Measurements from ENCODE around the gene PTRH1. TPM values are rescaled to one million over a fixed set of nuclear protein-coding genes. Genes with fewer than 3 reads are reported as not detected.
A peak's percentile ranks its signal among the peaks of the same experiment; 100 is the strongest.

Gene PTRH1
- total RNA-seq, 2 donors from 2014 or later = 6.5 to 13.5 TPM

DNA sequence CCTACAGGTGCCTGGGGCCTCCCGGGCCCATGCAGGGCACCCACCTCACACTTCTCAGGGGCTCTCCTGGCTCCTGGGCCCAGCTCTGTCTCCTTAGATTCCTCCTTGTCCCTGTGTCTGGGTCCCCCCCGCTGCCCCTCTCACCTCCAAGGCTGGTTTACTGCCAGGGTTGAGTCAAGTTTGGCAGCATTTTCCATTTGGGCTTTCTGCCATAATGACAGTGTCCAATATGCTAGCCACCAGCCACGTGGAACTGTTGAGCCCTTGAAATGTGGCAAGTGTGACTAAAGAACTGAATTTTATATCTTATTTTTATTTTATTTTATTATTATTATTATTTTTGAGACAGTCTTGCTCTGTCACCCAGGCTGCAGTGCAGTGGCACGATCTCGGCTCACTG, 2.3 kb upstream of the PTRH1 start:
- Mint-ChIP-seq H3K9me3 (no peaks in the 10 kb centered on the region), H3K4me1 (peaks cover 17% of the 10 kb centered on the region), H3K27ac (no peak overlapping the region), H3K36me3 (ENCODE audit: low read depth) (peaks cover 6% of the 10 kb centered on the region), H3K27me3 (no peaks in the 10 kb centered on the region), H3K4me3 (no peak overlapping the region)
- ATAC-seq (replicated peaks) = no peak

DNA sequence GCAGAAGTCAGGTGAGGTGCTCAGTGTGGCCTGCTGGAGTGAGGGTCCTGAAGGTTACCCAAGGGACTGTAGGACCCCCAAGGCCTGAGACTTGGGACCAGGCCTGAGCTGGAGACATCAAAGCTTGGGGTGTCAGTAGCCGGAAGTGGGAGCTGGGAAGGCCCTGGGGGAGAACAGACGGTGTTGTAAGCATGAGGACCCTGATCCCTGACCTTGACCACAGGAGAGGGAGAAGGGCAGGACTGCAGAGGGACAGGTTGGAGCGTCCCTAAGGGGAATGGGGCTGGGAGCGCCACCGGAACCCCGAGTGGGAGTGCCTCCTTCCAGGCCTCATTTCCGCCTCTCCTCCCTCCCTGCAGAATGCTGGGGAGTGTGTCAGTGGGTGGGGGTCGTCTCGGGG, 949 bp upstream of the PTRH1 start:
- Mint-ChIP-seq H3K9me3 (no peaks in the 10 kb centered on the region), H3K36me3 (ENCODE audit: low read depth) (peaks cover 6% of the 10 kb centered on the region), H3K4me3 (peak overlapping the region; percentile 96), H3K27me3 (no peaks in the 10 kb centered on the region), H3K4me1 (peaks cover 17% of the 10 kb centered on the region), H3K27ac (peak overlapping the region; percentile 95)
- ATAC-seq (replicated peaks) = no peak

DNA sequence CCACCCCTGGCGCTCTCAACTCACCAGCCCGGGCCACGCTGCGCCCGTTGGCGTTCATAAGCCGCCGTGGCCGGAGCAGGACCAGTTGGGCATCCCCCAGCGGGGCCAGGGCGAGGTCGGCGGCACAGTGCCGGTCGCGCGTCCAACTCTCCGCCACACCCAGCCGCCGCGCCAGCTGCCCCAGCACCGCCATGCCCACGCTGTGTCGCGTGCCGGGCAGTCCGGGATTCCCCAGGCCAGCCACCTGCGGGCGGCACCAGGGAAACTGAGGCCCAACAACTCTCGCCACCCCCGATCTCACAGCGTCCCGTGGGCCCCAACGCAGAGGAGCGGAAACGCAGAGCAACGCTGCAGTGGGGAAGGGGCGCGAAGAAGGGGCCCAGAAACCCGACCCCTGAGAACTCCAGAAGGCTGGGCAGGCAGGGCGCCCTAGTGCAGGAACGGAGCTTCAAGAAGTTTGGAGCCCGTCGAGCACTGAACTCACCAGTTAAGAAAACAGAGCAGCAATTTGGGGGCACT, 453 bp downstream of the PTRH1 start:
- peak; percentile 8 for ATAC-seq (replicated peaks)
- peak overlapping the region; percentile 96 for H3K4me3 Mint-ChIP-seq
- no peaks in the 10 kb centered on the region for H3K27me3 Mint-ChIP-seq
- peaks cover 6% of the 10 kb centered on the region for H3K36me3 Mint-ChIP-seq (ENCODE audit: low read depth)
- peaks cover 15% of the 10 kb centered on the region for H3K4me1 Mint-ChIP-seq
- no peaks in the 10 kb centered on the region for H3K9me3 Mint-ChIP-seq
- H3K27ac Mint-ChIP-seq = peak overlapping the region; percentile 95

DNA sequence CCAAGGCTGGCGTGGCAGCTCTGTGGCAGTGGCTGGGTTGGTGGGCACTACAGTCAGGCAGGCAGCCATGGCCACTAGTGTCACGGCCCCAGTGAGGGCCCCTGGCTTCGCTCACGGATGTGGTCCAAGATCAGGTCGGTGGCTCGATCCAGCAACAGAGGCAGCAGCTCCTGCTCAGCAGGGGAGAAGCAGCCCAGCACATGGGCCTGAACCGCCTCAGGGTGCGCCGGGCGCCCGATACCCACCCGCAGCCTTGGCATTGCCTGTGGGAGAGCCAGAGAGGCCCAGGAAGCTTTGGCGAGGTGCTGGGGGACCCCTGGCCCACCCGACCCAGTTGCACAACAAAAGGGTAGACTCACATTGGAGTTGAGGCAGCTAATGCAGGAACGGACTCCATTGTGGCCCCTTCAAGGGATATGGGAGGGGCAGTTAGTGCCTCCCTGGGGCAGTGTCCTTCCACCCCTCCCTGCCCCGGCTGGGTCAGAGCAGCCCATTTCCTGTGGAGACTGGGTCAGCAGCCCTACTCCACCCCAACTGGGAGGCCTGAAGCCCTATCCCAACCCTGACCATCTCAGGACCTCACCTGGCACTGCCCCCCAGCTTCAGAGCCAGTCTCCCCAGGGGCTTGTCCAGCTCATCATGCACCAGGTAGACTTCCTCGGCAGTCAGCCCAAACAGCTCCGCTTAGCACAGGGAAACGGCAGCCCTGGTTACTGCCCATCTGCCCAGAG, 1.3 kb downstream of the PTRH1 start:
- H3K4me1 Mint-ChIP-seq = peaks cover 10% of the 10 kb centered on the region
- no peaks in the 10 kb centered on the region for H3K9me3 Mint-ChIP-seq
- peaks cover 6% of the 10 kb centered on the region for H3K36me3 Mint-ChIP-seq (ENCODE audit: low read depth)
- no peak for ATAC-seq (replicated peaks)
- peak overlapping the region; percentile 96 for H3K4me3 Mint-ChIP-seq
- H3K27ac Mint-ChIP-seq = no peak overlapping the region
- no peaks in the 10 kb centered on the region for H3K27me3 Mint-ChIP-seq

DNA sequence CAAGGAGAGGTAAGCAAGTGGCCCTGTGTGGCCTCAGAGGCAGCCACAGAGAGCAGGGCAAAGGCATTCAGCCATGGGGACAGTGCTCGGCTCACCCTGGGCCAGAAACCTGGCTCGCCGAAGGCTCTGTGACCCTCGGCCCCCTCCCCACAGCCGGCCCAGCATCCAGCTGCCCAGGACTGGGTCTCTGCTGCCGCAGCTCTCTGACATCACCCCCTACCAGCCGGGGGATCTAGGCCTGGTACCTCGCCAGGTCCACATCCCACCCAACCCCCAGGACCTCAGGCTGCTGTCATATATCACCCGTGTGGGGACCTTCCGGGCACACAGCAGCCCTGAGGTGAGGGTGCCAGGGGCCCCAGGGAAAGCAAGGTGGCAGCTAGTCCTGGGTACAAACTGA, 2.6 kb downstream of the PTRH1 start:
- Mint-ChIP-seq H3K27ac (no peak overlapping the region), H3K9me3 (no peaks in the 10 kb centered on the region), H3K4me1 (peaks cover 10% of the 10 kb centered on the region), H3K4me3 (no peak overlapping the region), H3K36me3 (ENCODE audit: low read depth) (peaks cover 6% of the 10 kb centered on the region), H3K27me3 (no peaks in the 10 kb centered on the region)
- no peak for ATAC-seq (replicated peaks)

DNA sequence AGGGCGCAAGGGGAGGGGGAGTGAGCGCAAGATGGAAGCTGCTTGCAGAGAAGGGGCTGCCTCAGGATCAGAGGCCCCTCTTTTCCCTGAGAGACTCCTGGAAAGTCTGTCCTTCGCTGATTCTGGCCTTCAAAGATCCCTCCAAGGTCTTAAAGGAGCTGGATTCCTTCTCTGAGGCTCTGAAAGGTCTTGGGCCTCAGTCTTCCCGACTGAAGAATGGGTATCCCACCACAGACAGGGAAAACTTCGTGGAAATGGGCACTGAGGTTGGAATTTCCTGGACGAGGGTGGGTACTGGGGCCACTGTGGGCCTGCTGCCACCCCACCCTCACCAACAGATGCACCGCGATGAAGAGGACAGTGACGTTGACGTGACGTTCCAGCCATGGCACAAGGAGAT, 3.1 kb downstream of the PTRH1 start:
- H3K4me3 Mint-ChIP-seq = no peak overlapping the region
- peaks cover 6% of the 10 kb centered on the region for H3K36me3 Mint-ChIP-seq (ENCODE audit: low read depth)

DNA sequence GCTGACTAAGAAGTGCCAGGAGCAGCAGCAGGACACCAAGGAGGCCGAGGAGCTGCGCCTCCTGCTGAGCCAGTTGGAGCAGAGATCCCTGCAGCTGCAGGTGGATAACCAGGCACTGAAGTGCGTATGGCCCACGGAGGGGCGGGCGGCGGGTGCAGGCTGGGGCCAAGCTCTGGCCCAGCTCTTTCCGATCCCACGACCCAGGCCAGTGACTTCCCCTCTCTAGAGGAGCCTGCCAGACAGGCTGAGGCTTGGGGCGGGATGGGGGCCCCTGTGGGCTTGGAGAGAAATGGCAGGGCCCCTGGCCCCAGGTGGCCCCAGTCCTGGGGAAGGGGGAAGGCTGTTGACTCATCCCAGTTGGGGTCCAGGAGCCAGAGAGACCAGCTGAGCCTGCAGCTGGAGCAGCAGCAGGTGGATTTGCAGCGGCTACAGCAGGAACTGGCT, 3.6 kb downstream of the PTRH1 start:
- no peak overlapping the region for H3K4me3 Mint-ChIP-seq
- peaks cover 6% of the 10 kb centered on the region for H3K36me3 Mint-ChIP-seq (ENCODE audit: low read depth)
- H3K4me1 Mint-ChIP-seq = peaks cover 15% of the 10 kb centered on the region
- no peak for ATAC-seq (replicated peaks)
- no peaks in the 10 kb centered on the region for H3K9me3 Mint-ChIP-seq
- H3K27ac Mint-ChIP-seq = no peak overlapping the region
- no peaks in the 10 kb centered on the region for H3K27me3 Mint-ChIP-seq

More for the DNA sequence above, 3.1 kb downstream of the PTRH1 start:
- Mint-ChIP-seq H3K4me1 (peaks cover 15% of the 10 kb centered on the region), H3K27me3 (no peaks in the 10 kb centered on the region), H3K27ac (no peak overlapping the region), H3K9me3 (no peaks in the 10 kb centered on the region)
- ATAC-seq (replicated peaks) = no peak

DNA sequence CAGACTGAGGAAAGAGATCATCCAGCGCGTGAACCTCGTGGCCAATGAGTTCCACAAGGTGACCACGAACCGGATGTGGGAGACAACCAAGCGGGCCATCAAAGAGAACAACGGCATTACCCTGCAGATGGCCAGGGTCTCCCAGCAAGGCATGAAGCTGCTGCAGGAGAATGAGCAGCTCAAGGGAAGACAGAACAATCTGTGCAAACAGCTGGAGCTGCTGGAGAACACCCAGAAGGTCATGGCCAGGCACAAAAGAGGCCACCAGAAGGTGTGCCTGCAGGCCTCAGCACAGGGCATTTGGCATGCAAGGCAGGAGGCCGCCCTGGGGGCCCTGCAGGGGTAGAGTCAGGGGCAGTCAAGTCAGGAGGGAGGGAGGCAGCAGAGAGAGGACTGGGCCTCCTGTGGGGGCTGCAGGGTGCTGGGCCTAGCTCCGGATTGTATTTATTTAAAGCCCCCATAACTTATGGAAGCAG, 4.2 kb downstream of the PTRH1 start:
- H3K27ac Mint-ChIP-seq = peak overlapping the region; percentile 68
- H3K27me3 Mint-ChIP-seq = no peaks in the 10 kb centered on the region
- H3K9me3 Mint-ChIP-seq = no peaks in the 10 kb centered on the region
- ATAC-seq (replicated peaks) = no peak
- peaks cover 15% of the 10 kb centered on the region for H3K4me1 Mint-ChIP-seq
- H3K36me3 Mint-ChIP-seq (ENCODE audit: low read depth) = peaks cover 6% of the 10 kb centered on the region
- H3K4me3 Mint-ChIP-seq = no peak overlapping the region

DNA sequence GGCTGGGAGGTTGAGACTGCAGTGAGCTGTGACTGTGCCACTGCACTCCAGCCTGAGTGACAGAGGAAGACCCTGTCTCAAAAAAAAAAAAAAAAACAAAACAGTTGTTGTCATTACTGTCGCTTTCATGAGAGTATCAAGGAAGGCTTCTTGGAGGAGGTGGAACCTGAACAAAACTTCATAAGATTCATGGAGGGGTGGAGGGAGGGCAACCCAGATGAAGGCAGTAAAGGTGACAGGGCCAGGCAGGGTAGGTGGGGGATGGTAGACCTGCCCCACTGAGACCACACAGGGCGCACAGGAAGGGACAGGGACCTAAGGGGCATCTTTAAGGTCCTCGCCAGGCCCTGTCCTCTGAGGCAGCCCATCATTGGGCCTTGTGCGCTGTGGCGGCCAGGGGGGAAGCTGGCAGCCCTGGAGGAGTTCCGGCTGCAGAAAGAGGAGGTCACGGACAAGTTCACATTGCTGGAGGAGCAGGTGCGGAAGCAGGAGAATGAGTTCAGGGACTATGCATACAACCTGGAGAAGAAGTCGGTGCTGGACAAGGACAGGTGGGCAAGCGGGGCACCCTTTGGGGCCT, 5.2 kb downstream of the PTRH1 start:
- H3K27me3 Mint-ChIP-seq = no peaks in the 10 kb centered on the region
- peaks cover 1% of the 10 kb centered on the region for H3K36me3 Mint-ChIP-seq (ENCODE audit: low read depth)
- peaks cover 6% of the 10 kb centered on the region for H3K4me1 Mint-ChIP-seq
- H3K4me3 Mint-ChIP-seq = no peak overlapping the region
- H3K9me3 Mint-ChIP-seq = no peaks in the 10 kb centered on the region
- no peak overlapping the region for H3K27ac Mint-ChIP-seq
- no peak for ATAC-seq (replicated peaks)

DNA sequence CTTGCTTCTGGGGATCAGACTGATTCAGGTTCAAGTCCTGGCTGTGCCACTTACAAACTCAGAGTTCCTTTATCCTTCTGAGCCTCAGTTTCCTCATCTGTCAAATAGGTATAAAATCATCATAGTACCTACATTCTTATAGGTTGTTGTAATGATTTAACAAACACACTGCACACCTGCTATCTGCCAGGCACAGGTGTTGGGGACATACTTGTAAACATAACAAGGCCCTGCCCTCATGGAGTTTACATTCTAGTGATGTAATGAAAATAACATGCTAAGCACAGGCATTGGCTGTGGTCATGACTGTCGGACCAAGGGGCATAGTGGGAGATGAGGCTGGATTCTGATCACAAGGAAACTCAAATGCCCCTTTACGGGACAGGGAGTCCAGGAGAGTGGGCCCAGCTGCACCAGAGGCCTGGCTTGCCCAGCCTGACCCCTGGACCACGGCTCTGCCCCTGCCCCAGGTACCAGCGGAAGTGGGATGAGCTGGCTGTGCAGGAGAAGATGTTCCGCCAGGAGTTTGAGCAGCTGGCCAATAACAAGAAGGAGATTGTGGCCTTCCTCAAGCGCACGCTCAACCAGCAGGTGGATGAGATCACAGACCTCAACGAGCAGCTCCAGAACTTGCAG, 6.4 kb downstream of the PTRH1 start:
- peaks cover 6% of the 10 kb centered on the region for H3K4me1 Mint-ChIP-seq
- no peaks in the 10 kb centered on the region for H3K36me3 Mint-ChIP-seq (ENCODE audit: low read depth)
- no peak for ATAC-seq (replicated peaks)
- H3K27ac Mint-ChIP-seq = no peak overlapping the region
- no peaks in the 10 kb centered on the region for H3K27me3 Mint-ChIP-seq
- no peak overlapping the region for H3K4me3 Mint-ChIP-seq
- no peaks in the 10 kb centered on the region for H3K9me3 Mint-ChIP-seq

DNA sequence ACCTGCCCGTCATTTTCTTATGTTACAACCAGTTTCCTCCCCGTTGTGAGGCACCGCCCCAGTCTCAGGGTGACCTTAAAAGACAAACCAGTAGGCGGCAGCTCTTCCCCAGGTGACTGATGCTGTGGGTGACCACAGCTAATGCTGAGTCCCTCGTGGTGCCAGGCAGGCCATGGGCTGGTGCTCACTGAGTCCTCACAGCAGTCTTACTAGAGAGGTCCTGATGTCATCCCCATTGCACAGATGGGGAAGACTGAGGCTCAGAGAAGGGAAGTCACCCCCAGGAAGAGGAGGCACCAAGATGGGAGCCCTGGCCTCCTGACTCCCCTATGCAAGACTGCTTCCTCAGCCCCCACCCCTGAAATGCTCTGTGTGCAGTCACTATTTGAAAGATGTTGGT, 7.7 kb downstream of the PTRH1 start:
- no peaks in the 10 kb centered on the region for H3K36me3 Mint-ChIP-seq (ENCODE audit: low read depth)

DNA sequence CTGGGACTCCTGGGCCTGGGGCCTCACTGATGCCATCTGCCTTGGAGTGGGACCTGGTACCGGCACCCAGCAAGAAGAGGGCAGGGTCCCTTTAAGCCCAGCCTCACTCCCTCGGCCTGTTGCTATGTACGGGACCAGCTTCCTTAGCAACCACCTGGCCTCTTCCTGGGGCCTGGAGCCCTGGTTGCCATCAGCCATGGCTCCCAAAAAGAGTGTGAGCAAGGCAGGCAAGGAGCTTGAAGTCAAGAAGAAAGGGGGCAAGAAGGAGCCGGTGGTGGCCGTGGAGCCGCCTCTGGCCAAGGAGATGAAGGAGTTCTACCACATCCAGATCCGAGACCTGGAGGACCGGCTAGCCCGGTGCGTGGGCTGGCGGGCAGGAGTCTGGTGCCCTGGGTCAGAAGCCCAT, 8.6 kb downstream of the PTRH1 start, which contains the start of gene CFAP157:
Gene CFAP157, plus strand, starts transcription at position 153 of the 406 bp plus-strand sequence. Its CDS starts 44 bp downstream, at position 197.
- H3K4me1 Mint-ChIP-seq = peaks cover 6% of the 10 kb centered on the region
- H3K27me3 Mint-ChIP-seq = no peaks in the 10 kb centered on the region
- H3K36me3 Mint-ChIP-seq (ENCODE audit: low read depth) = no peaks in the 10 kb centered on the region
- no peaks in the 10 kb centered on the region for H3K9me3 Mint-ChIP-seq
- peak within 1 kb of the TSS; percentile 26 for H3K4me3 Mint-ChIP-seq
- ATAC-seq (replicated peaks) = no peak
- H3K27ac Mint-ChIP-seq = peak within 1 kb of the TSS; percentile 75

More for the DNA sequence above, 7.7 kb downstream of the PTRH1 start:
- H3K4me3 Mint-ChIP-seq = peak overlapping the region; percentile 26
- peak overlapping the region; percentile 75 for H3K27ac Mint-ChIP-seq
- H3K9me3 Mint-ChIP-seq = no peaks in the 10 kb centered on the region
- ATAC-seq (replicated peaks) = peak; percentile 98
- no peaks in the 10 kb centered on the region for H3K27me3 Mint-ChIP-seq
- peaks cover 6% of the 10 kb centered on the region for H3K4me1 Mint-ChIP-seq

DNA sequence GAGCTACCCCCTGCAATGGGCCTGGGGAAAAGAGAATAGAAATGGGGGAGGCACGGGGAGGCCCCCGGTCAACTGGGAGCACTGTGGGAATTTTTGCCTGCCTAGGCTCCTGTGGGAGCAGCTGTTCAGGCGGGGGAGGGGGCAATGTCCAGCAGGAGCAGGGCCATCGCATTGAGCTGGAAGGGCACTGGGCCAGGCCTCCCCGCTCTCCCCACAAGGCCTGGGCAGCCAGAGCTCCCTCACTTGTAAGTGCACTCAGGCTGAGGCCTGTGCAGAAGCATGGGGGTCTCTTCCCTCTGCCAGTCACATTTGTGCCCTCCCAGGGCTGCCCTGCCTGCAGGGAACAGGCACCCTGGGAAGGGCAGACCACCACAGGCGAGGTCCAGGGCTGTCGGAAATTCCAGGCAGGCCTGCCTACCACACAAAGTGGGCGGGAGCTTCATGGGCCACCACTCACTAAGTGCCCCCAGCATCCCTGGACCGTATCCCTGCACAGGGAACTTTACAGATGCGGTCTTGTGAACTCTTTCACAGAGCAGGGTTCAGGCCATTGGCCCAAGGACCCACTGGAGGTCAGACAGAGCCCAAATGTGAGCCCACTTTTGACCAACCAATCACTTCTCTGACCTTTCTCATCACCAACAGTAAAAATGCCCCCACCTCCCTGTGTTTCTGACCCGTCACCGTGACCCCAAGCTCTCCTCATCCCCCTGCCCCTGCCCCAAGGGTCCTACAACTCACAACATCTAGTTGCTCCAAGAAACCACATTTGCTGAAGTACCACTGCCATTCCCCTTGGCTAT, 9.7 kb downstream of the PTRH1 start:
- H3K4me3 Mint-ChIP-seq = no peak overlapping the region
- peaks cover 6% of the 10 kb centered on the region for H3K4me1 Mint-ChIP-seq
- H3K27ac Mint-ChIP-seq = no peak overlapping the region
- no peaks in the 10 kb centered on the region for H3K27me3 Mint-ChIP-seq
- no peaks in the 10 kb centered on the region for H3K36me3 Mint-ChIP-seq (ENCODE audit: low read depth)
- no peaks in the 10 kb centered on the region for H3K9me3 Mint-ChIP-seq
- no peak for ATAC-seq (replicated peaks)

Data from activated T-helper 17 cell treated with anti-CD3 and anti-CD28 coated beads, Interleukin-2, amount 50 U/mL, for 72 hours (primary cell).